Measurements from ENCODE around the gene C7. TPM values are rescaled to one million over a fixed set of nuclear protein-coding genes. Genes with fewer than 3 reads are reported as not detected.

Gene C7
- total RNA-seq, 1 experiment from 2014 or later: 0.74 TPM

GRCh38 chr5:40915341-40915926, 6.1 kb downstream of the C7 start:
- no peak for ATAC-seq
- H4K20me1 ChIP-seq (ENCODE audit: insufficient read depth): no peaks in the 10 kb centered on the region
- CTCF ChIA-PET: interaction anchor here (0.8 kb wide), 1 partner anchor 11 kb away, joined by 3 read pairs; no protein-coding TSS in a partner anchor
- H3K9me3 ChIP-seq (ENCODE audit: control insufficient read depth in 1 of 2, insufficient read depth in 1 of 2, low read depth in 1 of 2, low read length in 2 of 2): no peaks in the 10 kb centered on the region
- H3K9ac ChIP-seq (ENCODE audit: low read length): no peak overlapping the region
- H3K36me3 ChIP-seq (ENCODE audit: control insufficient read depth in 1 of 2, insufficient read depth in 2 of 2, low read length in 2 of 2): no peaks in the 10 kb centered on the region
- no peaks in the 10 kb centered on the region for H3K27me3 ChIP-seq (ENCODE audit: insufficient read depth, low read length)
- no peaks in the 10 kb centered on the region for H3K4me1 ChIP-seq (ENCODE audit: control insufficient read depth in 1 of 2, insufficient read depth in 2 of 2, low read length in 2 of 2)
- TF ChIP-seq CBX3 (IDR thresholded peaks at IDR 0.05; ENCODE audit: low read depth) (no peak), EZH2phosphoT487 (IDR thresholded peaks at IDR 0.05; ENCODE audit: borderline replicate concordance) (no peak)
- H3K79me2 ChIP-seq (ENCODE audit: insufficient read depth, low read length): no peaks in the 10 kb centered on the region
- H3K4me3 ChIP-seq (replicated peaks in 1 of 2; ENCODE audit: low read depth in 1 of 2, low read length in 2 of 2): no peak overlapping the region
- H3K4me2 ChIP-seq (ENCODE audit: low read length): no peak overlapping the region
- RAD21 ChIA-PET (ENCODE audit: low non-redundant PET in 1 of 2, low total read pairs in 2 of 2, uncharacterized antibody in 2 of 2, unreplicated experiment in 2 of 2): no interaction called here
- intact Hi-C loops (cut with micrococcal nuclease): no loop called here
- BruUV-seq (replicated peaks): no TSS peak
- no peak overlapping the region for H2AFZ ChIP-seq (ENCODE audit: low read depth, low read length, poor library complexity, severe bottlenecking)
- no peaks in the 10 kb centered on the region for H3K9me2 ChIP-seq (ENCODE audit: insufficient read depth)
- POLR2A ChIA-PET: no interaction called here
- H3K27ac ChIP-seq (ENCODE audit: low read depth, low read length): no peak overlapping the region
- DNase-seq (ENCODE audit: low read depth, low spot score): no peak

- Histone ChIP-seq H3K4me2 (ENCODE audit: low read length) (no peak overlapping the region), H3K27ac (ENCODE audit: low read depth, low read length) (no peak overlapping the region), H3K79me2 (ENCODE audit: insufficient read depth, low read length) (no peaks in the 10 kb centered on the region), H3K27me3 (ENCODE audit: insufficient read depth, low read length) (no peaks in the 10 kb centered on the region), H3K9me3 (ENCODE audit: control insufficient read depth in 1 of 2, insufficient read depth in 1 of 2, low read depth in 1 of 2, low read length in 2 of 2) (no peaks in the 10 kb centered on the region), H3K4me3 (replicated peaks in 1 of 2; ENCODE audit: low read depth in 1 of 2, low read length in 2 of 2) (no peak overlapping the region), H2AFZ (ENCODE audit: low read depth, low read length, poor library complexity, severe bottlenecking) (no peak overlapping the region), H3K9ac (ENCODE audit: low read length) (no peak overlapping the region), H4K20me1 (ENCODE audit: insufficient read depth) (no peaks in the 10 kb centered on the region), H3K36me3 (ENCODE audit: control insufficient read depth in 1 of 2, insufficient read depth in 2 of 2, low read length in 2 of 2) (no peaks in the 10 kb centered on the region), H3K4me1 (ENCODE audit: control insufficient read depth in 1 of 2, insufficient read depth in 2 of 2, low read length in 2 of 2) (no peaks in the 10 kb centered on the region), H3K9me2 (ENCODE audit: insufficient read depth) (no peaks in the 10 kb centered on the region)
- no peak for DNase-seq (ENCODE audit: low read depth, low spot score)
- intact Hi-C loops (cut with micrococcal nuclease): no loop called here
- POLR2A ChIA-PET: no interaction called here
- CTCF ChIA-PET: interaction anchor here (1.3 kb wide), 1 partner anchor 12 kb away, joined by 4 read pairs; no protein-coding TSS in a partner anchor
- RAD21 ChIA-PET (ENCODE audit: low non-redundant PET in 1 of 2, low total read pairs in 2 of 2, uncharacterized antibody in 2 of 2, unreplicated experiment in 2 of 2): no interaction called here
- no TSS peak for BruUV-seq (replicated peaks)
- no peak for ATAC-seq
- TF ChIP-seq ZBTB33 (IDR thresholded peaks at IDR 0.05; ENCODE audit: extremely low read depth, insufficient replicate concordance, low read length): no peak
- TF ChIP-seq POLR2AphosphoS5 (IDR thresholded peaks at IDR 0.05; ENCODE audit: low read depth, low read length): no peak
- no peak for TF ChIP-seq EZH2phosphoT487 (IDR thresholded peaks at IDR 0.05; ENCODE audit: borderline replicate concordance)
- no peak for TF ChIP-seq POLR2A (IDR thresholded peaks at IDR 0.05; ENCODE audit: borderline replicate concordance, extremely low read depth, insufficient read depth, insufficient read length)
- TF ChIP-seq ZNF274 (IDR thresholded peaks at IDR 0.05; ENCODE audit: low read depth, low read length): no peak
- TF ChIP-seq MAX (IDR thresholded peaks at IDR 0.05): no peak
- TF ChIP-seq REST (IDR thresholded peaks at IDR 0.05; ENCODE audit: low read depth): no peak
- TF ChIP-seq RAD21 (IDR thresholded peaks at IDR 0.05; ENCODE audit: low read depth): no peak
- TF ChIP-seq CBX3 (IDR thresholded peaks at IDR 0.05; ENCODE audit: low read depth): no peak
- no peak for TF ChIP-seq EGR1 (IDR thresholded peaks at IDR 0.05; ENCODE audit: low read depth)
- no peak for TF ChIP-seq SP1 (IDR thresholded peaks at IDR 0.05; ENCODE audit: low read depth)
- TF ChIP-seq JUND (IDR thresholded peaks at IDR 0.05): no peak
- TF ChIP-seq FOSL1 (IDR thresholded peaks at IDR 0.05; ENCODE audit: low read depth): no peak
- TF ChIP-seq ZFX (IDR thresholded peaks at IDR 0.05): no peak
- TF ChIP-seq ELF1 (IDR thresholded peaks at IDR 0.05; ENCODE audit: borderline replicate concordance, low read depth): no peak
- no peak for TF ChIP-seq TCF7L2 (IDR thresholded peaks at IDR 0.05; ENCODE audit: borderline replicate concordance, extremely low read depth, insufficient read depth, insufficient read length)
Observed at GRCh38 chr5:40916226-40916625, 6.9 kb downstream of the C7 start.

Data from HCT116 (cell line).